HL-60 (cell line): Measurements from ENCODE around the gene TMX4.

ENCODE experiments used
- DNase-seq, 2 experiments: peaks; one replicate each; pipeline ENCODE4 v3.0.0-alpha.2; 2010 to 2020; ENCODE audit warnings: low read depth in 1 of 2, low spot score in 1 of 2
- H3K27ac ChIP-seq: fragments of 250-450 bp; sonication (Bioruptor Pico); replicated peaks from 2 replicates; pipeline ENCODE4 v1.5.1; 2020; ENCODE audit warnings: mild to moderate bottlenecking, moderate library complexity
- H3K27me3 ChIP-seq: fragments of 250-450 bp; sonication (Bioruptor Pico); 2 replicates; pipeline ENCODE4 v1.5.1; 2021; ENCODE audit warnings: mild to moderate bottlenecking, moderate library complexity; ENCODE audit not compliant: insufficient read depth, poor library complexity, severe bottlenecking
- H3K4me3 ChIP-seq: replicated peaks from 2 replicates; pipeline ENCODE4 v1.5.1; 2011; ENCODE audit warnings: mild to moderate bottlenecking, control low read depth, low read length; ENCODE audit not compliant: insufficient read depth
- GABPA ChIP-seq: IDR thresholded peaks from 2 replicates; pipeline ENCODE4 v1.6.1; 2012; ENCODE audit warnings: low read depth
- POLR2AphosphoS5 ChIP-seq: IDR thresholded peaks from 2 replicates; pipeline ENCODE4 v1.6.1; 2012; ENCODE audit warnings: low read depth
- REST ChIP-seq: IDR thresholded peaks from 2 replicates; pipeline ENCODE4 v1.6.1; 2012; ENCODE audit warnings: low read depth; ENCODE audit not compliant: insufficient replicate concordance
- SPI1 ChIP-seq: IDR thresholded peaks from 2 replicates; pipeline ENCODE4 v1.6.1; 2012; ENCODE audit warnings: low read depth, mild to moderate bottlenecking, borderline replicate concordance
- TF ChIP-seq, protein P1 (sequence below): IDR thresholded peaks from one replicate; pipeline ENCODE4 v1.5.1; 2011; ENCODE audit warnings: low read length, control low read depth, inconsistent platforms; ENCODE audit not compliant: insufficient read depth

TMX4 gene

GRCh38 chr20:7939663-7940062, 79.9 kb downstream of the TMX4 start:
- H3K27me3 ChIP-seq, result no peaks in the 10 kb centered on the region
- DNase-seq, result no peak
- no peak overlapping the region for H3K27ac ChIP-seq
- no peak overlapping the region for H3K4me3 ChIP-seq
- TF ChIP-seq POLR2AphosphoS5 (no peak), REST (no peak), SPI1 (no peak), GABPA (no peak)
- TF ChIP-seq, protein P1, sequence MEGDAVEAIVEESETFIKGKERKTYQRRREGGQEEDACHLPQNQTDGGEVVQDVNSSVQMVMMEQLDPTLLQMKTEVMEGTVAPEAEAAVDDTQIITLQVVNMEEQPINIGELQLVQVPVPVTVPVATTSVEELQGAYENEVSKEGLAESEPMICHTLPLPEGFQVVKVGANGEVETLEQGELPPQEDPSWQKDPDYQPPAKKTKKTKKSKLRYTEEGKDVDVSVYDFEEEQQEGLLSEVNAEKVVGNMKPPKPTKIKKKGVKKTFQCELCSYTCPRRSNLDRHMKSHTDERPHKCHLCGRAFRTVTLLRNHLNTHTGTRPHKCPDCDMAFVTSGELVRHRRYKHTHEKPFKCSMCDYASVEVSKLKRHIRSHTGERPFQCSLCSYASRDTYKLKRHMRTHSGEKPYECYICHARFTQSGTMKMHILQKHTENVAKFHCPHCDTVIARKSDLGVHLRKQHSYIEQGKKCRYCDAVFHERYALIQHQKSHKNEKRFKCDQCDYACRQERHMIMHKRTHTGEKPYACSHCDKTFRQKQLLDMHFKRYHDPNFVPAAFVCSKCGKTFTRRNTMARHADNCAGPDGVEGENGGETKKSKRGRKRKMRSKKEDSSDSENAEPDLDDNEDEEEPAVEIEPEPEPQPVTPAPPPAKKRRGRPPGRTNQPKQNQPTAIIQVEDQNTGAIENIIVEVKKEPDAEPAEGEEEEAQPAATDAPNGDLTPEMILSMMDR, result no peak

DNA sequence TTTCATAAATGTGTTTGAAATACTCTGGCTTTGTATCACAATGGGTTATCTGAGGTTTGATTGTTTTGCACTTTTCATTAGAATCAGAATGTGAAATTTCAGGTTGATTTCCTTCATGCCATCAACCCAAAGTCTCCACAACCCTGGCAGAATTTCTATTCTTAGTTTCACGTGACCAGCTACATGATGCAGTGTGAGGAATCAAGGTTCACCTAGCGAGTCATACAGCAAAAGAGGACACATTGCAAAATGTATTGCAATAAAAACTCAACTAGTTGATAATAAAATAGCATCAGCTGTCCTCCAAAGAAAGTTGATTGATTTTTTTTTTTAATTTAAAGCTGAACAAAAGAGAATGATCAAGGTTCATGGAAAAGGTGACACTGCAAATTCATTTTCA, 81.5 kb downstream of the TMX4 start:
- no peak overlapping the region for H3K4me3 ChIP-seq
- H3K27ac ChIP-seq, result no peak overlapping the region
- no peak for TF ChIP-seq POLR2AphosphoS5
- TF ChIP-seq, protein P1, result no peak
- TF ChIP-seq GABPA, result no peak
- TF ChIP-seq REST, result no peak
- TF ChIP-seq SPI1, result no peak
- no peak for DNase-seq
- no peaks in the 10 kb centered on the region for H3K27me3 ChIP-seq

- TF ChIP-seq SPI1, result no peak
- no peak for TF ChIP-seq GABPA
- TF ChIP-seq REST, result no peak
- TF ChIP-seq, protein P1, result no peak
- no peak for TF ChIP-seq POLR2AphosphoS5
- no peak for DNase-seq
- Histone ChIP-seq H3K4me3 (no peak overlapping the region), H3K27ac (no peak overlapping the region), H3K27me3 (no peaks in the 10 kb centered on the region)
Measured at GRCh38 chr20:7937328-7937727, 82.2 kb downstream of the TMX4 start.
